CD14-positive monocyte (primary cell): ENCODE measurements around the gene ENAM. TPM values are rescaled to one million over a fixed set of nuclear protein-coding genes. Genes with fewer than 3 reads are reported as not detected.
"Not testable (repeated sequence)": the region's sequence is repeated elsewhere in the genome, so short reads cannot be mapped to it uniquely, and the experiment has no call there.

Source experiments
- DNase-seq, 3 donors: peaks; one replicate each; pipeline ENCODE4 v3.0.0-alpha.2; 2011 to 2022
- H2AFZ ChIP-seq: 2 replicates; pipeline ENCODE4 v1.6.0; 2012; ENCODE audit warnings: mild to moderate bottlenecking, low read depth, low read length, inconsistent platforms; ENCODE audit not compliant: insufficient read depth, poor library complexity, severe bottlenecking
- H3K27ac ChIP-seq, 2 donors: 1 replicate in 1 of 2; 2 replicates in 1 of 2; pipeline ENCODE4 v1.5.1; 2012 to 2013; ENCODE audit warnings: low read length in 2 of 2, control low read depth in 1 of 2, inconsistent platforms in 1 of 2, low read depth in 1 of 2, mild to moderate bottlenecking in 1 of 2
- H3K27me3 ChIP-seq, 2 donors: one replicate each; pipeline versions ENCODE4 v1.6.0 to v1.6.1; 2011 to 2013; ENCODE audit warnings: low read length in 2 of 2; ENCODE audit not compliant: control insufficient read depth in 2 of 2, insufficient read depth in 2 of 2
- H3K36me3 ChIP-seq, 2 donors: replicated peaks in 1 of 2; 1 replicate in 1 of 2; 2 replicates in 1 of 2; pipeline versions ENCODE4 v1.5.1 to v1.6.1; 2012 to 2013; ENCODE audit warnings: low read length in 2 of 2, control low read depth in 1 of 2, inconsistent platforms in 1 of 2, mild to moderate bottlenecking in 1 of 2; ENCODE audit not compliant: insufficient read depth in 2 of 2, control insufficient read depth in 1 of 2
- H3K4me1 ChIP-seq, 2 donors: 1 replicate in 1 of 2; 2 replicates in 1 of 2; pipeline versions ENCODE4 v1.5.1 to v1.6.1; 2012 to 2013; ENCODE audit warnings: low read length in 2 of 2, control low read depth in 1 of 2, inconsistent platforms in 1 of 2, mild to moderate bottlenecking in 1 of 2, moderate library complexity in 1 of 2; ENCODE audit not compliant: insufficient read depth in 2 of 2, control insufficient read depth in 1 of 2
- H3K4me2 ChIP-seq: replicated peaks from 2 replicates; pipeline ENCODE3; 2012; ENCODE audit warnings: low read length, moderate library complexity, mild to moderate bottlenecking; ENCODE audit not compliant: poor library complexity, severe bottlenecking; ENCODE audit errors: extremely low read depth
- H3K4me3 ChIP-seq, 3 experiments: fragments of 200-600 bp in 1 of 3; sonication (generic) in 1 of 3; replicated peaks in 1 of 3; 1 replicate in 2 of 3; 2 replicates in 1 of 3; pipeline ENCODE4 v1.5.1; 2011 to 2013; ENCODE audit warnings: low read length in 3 of 3, mild to moderate bottlenecking in 3 of 3, control low read depth in 2 of 3, low read depth in 2 of 3, inconsistent platforms in 1 of 3, moderate library complexity in 1 of 3
- H3K79me2 ChIP-seq: 2 replicates; pipeline ENCODE4 v1.6.0; 2012; ENCODE audit warnings: mild to moderate bottlenecking, control low read depth, inconsistent platforms, low read length, moderate library complexity; ENCODE audit not compliant: insufficient read depth
- H3K9ac ChIP-seq: 2 replicates; pipeline ENCODE4 v1.6.0; 2017; ENCODE audit warnings: low read length, mild to moderate bottlenecking; ENCODE audit not compliant: insufficient read depth, poor library complexity, severe bottlenecking
- H3K9me3 ChIP-seq, 2 donors: replicated peaks in 1 of 2; 1 replicate in 1 of 2; 2 replicates in 1 of 2; pipeline versions ENCODE4 v1.5.1 to v1.6.1; 2012 to 2013; ENCODE audit warnings: low read length in 2 of 2, control low read depth in 1 of 2; ENCODE audit not compliant: control insufficient read depth in 1 of 2, insufficient read depth in 1 of 2
- H4K20me1 ChIP-seq: 2 replicates; pipeline ENCODE4 v1.6.0; 2012; ENCODE audit warnings: mild to moderate bottlenecking, low read length, control low read depth, moderate library complexity; ENCODE audit not compliant: insufficient read depth
- H3K27ac Mint-ChIP-seq, 7 donors: one replicate each; pipeline ENCODE4 v1.8.0; 2020; ENCODE audit warnings: mild to moderate bottlenecking in 7 of 7, mixed read lengths in 7 of 7, moderate library complexity in 6 of 7, inconsistent platforms in 2 of 7
- H3K27me3 Mint-ChIP-seq, 3 donors: one replicate each; pipeline ENCODE4 v1.8.0; 2021 to 2022; ENCODE audit warnings: low read depth in 3 of 3, mild to moderate bottlenecking in 3 of 3, mixed read lengths in 3 of 3, moderate library complexity in 3 of 3, inconsistent platforms in 1 of 3
- H3K36me3 Mint-ChIP-seq, 2 donors: one replicate each; pipeline ENCODE4 v1.8.0; 2020; ENCODE audit warnings: mixed read lengths in 2 of 2, inconsistent platforms in 1 of 2, mild to moderate bottlenecking in 1 of 2
- H3K4me1 Mint-ChIP-seq: one replicate; pipeline ENCODE4 v1.8.0; 2020; ENCODE audit warnings: mild to moderate bottlenecking, mixed read lengths
- H3K4me3 Mint-ChIP-seq, 2 donors: one replicate each; pipeline ENCODE4 v1.8.0; 2020; ENCODE audit warnings: mild to moderate bottlenecking in 2 of 2, mixed read lengths in 2 of 2, moderate library complexity in 1 of 2
- H3K9me3 Mint-ChIP-seq, 7 donors: one replicate each; pipeline ENCODE4 v1.8.0; 2020 to 2022; ENCODE audit warnings: mixed read lengths in 7 of 7, mild to moderate bottlenecking in 6 of 7, moderate library complexity in 6 of 7, inconsistent platforms in 2 of 7
- CTCF ChIP-seq: fragments of 200-600 bp; IDR thresholded peaks from one replicate; pipeline ENCODE4 v1.8.0; 2022; ENCODE audit warnings: antibody characterized with exemption, mild to moderate bottlenecking
- WGBS: methylation state at CpG from one replicate; pipeline ENCODE4 v1.1.5; 2013; ENCODE audit warnings: missing lambda C conversion rate; ENCODE audit not compliant: insufficient coverage; 5-methylcytosine and 5-hydroxymethylcytosine counted together
- intact Hi-C, 2 donors: fragments of 100-400 bp; cut with micrococcal nuclease; formaldehyde crosslinking; loops; one replicate each; pipeline versions ENCODE4 v1.15.0 to v1.15.1; 2023
- polyA plus RNA-seq, 3 donors: library from polyadenylated mRNA; depleted of rRNA in 1 of 3; unstranded in 2 of 3; stranded (reverse) in 1 of 3; fragments of 300-500 nt in 2 of 3; fragments of >200 nt in 1 of 3; fragmentation: Illumina TruSeq in 2 of 3; gene quantifications; 1 replicate in 2 of 3; 2 replicates in 1 of 3; pipeline ENCODE4 v1.2.3, GENCODE V29; 2012 to 2021

Gene ENAM
- polyA plus RNA-seq, 3 donors, result not detected

- H3K36me3 ChIP-seq, result no peaks in the 10 kb centered on the region
- Mint-ChIP-seq H3K27me3 (peaks cover 0 to 4% (median 0%) of the 10 kb centered on the region in 3 donors), H3K4me3 (no peak overlapping the region), H3K4me1 (no peaks in the 10 kb centered on the region), H3K27ac (no peak overlapping the region), H3K36me3 (no peaks in the 10 kb centered on the region), H3K9me3 (peaks cover 0 to 1% (median 0%) of the 10 kb centered on the region in 7 donors)
- no peak overlapping the region for H3K9ac ChIP-seq
- H3K27me3 ChIP-seq, result no peaks in the 10 kb centered on the region
- H3K4me3 ChIP-seq, result no peak overlapping the region
- H3K79me2 ChIP-seq, result no peaks in the 10 kb centered on the region
- H3K4me2 ChIP-seq, result no peak overlapping the region
- no peaks in the 10 kb centered on the region for H4K20me1 ChIP-seq
- no peak for DNase-seq
- H3K4me1 ChIP-seq, result no peaks in the 10 kb centered on the region
- H3K27ac ChIP-seq, result no peak overlapping the region
- no peak for TF ChIP-seq CTCF
- H3K9me3 ChIP-seq, result no peaks in the 10 kb centered on the region
- intact Hi-C loops, result loop anchor here in 1 of 2 donors (10.0 kb wide), 1 partner anchor 164 kb away; no protein-coding TSS in a partner anchor
- no peak overlapping the region for H2AFZ ChIP-seq
These were observed 52.4 kb downstream of the ENAM start for GRCh38 chr4:70680934-70681333.

GRCh38 chr4:70681704-70682103 lies 53.2 kb downstream of the ENAM start:
- H3K4me1 Mint-ChIP-seq, result no peaks in the 10 kb centered on the region
- no peak for DNase-seq
- Histone ChIP-seq H3K4me2 (no peak overlapping the region), H3K4me1 (no peaks in the 10 kb centered on the region), H3K4me3 (no peak overlapping the region), H4K20me1 (no peaks in the 10 kb centered on the region), H3K9ac (no peak overlapping the region), H3K79me2 (no peaks in the 10 kb centered on the region), H3K27me3 (no peaks in the 10 kb centered on the region), H3K36me3 (no peaks in the 10 kb centered on the region), H2AFZ (no peak overlapping the region), H3K9me3 (no peaks in the 10 kb centered on the region), H3K27ac (no peak overlapping the region)
- TF ChIP-seq CTCF, result no peak
- H3K4me3 Mint-ChIP-seq, result no peak overlapping the region
- H3K36me3 Mint-ChIP-seq, result no peaks in the 10 kb centered on the region
- H3K27ac Mint-ChIP-seq, result no peak overlapping the region
- peaks cover 0 to 4% (median 0%) of the 10 kb centered on the region in 3 donors for H3K27me3 Mint-ChIP-seq
- peaks cover 0 to 1% (median 0%) of the 10 kb centered on the region in 7 donors for H3K9me3 Mint-ChIP-seq
- intact Hi-C loops, result loop anchor here in 1 of 2 donors (10.0 kb wide), 1 partner anchor 163 kb away; no protein-coding TSS in a partner anchor

- not testable (repeated sequence) for H3K4me3 Mint-ChIP-seq, H2AFZ ChIP-seq, H3K36me3 Mint-ChIP-seq, H3K4me1 Mint-ChIP-seq, H3K27me3 Mint-ChIP-seq, H4K20me1 ChIP-seq, H3K4me2 ChIP-seq, H3K4me1 ChIP-seq, H3K4me3 ChIP-seq, H3K9me3 Mint-ChIP-seq, DNase-seq, H3K27me3 ChIP-seq, H3K9me3 ChIP-seq, H3K9ac ChIP-seq, H3K27ac ChIP-seq, H3K79me2 ChIP-seq, H3K36me3 ChIP-seq
- peak overlapping the region in 1 of 7 donors; percentile 41 for H3K27ac Mint-ChIP-seq
- intact Hi-C loops, result loop anchor here in 1 of 2 donors (10.0 kb wide), 1 partner anchor 163 kb away; no protein-coding TSS in a partner anchor
- WGBS, result no CpG with 5 or more reads among the region's 3 CpGs
These were observed 53.6 kb downstream of the ENAM start for GRCh38 chr4:70682142-70682541.
